Effector memory CD8-positive, alpha-beta T cell (primary cell): Measurements from ENCODE around the gene EDDM3A.
"Not testable (repeated sequence)": the region's sequence is repeated elsewhere in the genome, so short reads cannot be mapped to it uniquely, and the experiment has no call there.

Source experiments
- ATAC-seq: fragments of 150-1000 bp; cut with Tn5 transposase; replicated peaks from 2 replicates; pipeline ENCODE4 v1.10.0; 2021; ENCODE audit warnings: mild to moderate bottlenecking, moderate library complexity
- DNase-seq, 3 experiments: peaks; one replicate each; pipeline ENCODE4 v3.0.0; 2021
- H3K27ac Mint-ChIP-seq, 2 donors: one replicate each; pipeline ENCODE4 v1.8.0; 2022; ENCODE audit warnings: mild to moderate bottlenecking in 2 of 2, mixed read lengths in 2 of 2, moderate library complexity in 2 of 2
- H3K27me3 Mint-ChIP-seq, 2 donors: one replicate each; pipeline ENCODE4 v1.8.0; 2022; ENCODE audit warnings: mixed read lengths in 2 of 2
- H3K36me3 Mint-ChIP-seq: one replicate; pipeline ENCODE4 v1.8.0; 2022; ENCODE audit warnings: mild to moderate bottlenecking, moderate library complexity, mixed read lengths; ENCODE audit not compliant: insufficient read depth
- H3K4me1 Mint-ChIP-seq, 2 donors: one replicate each; pipeline ENCODE4 v1.8.0; 2022; ENCODE audit warnings: low read depth in 2 of 2, mixed read lengths in 2 of 2
- H3K4me3 Mint-ChIP-seq, 2 donors: one replicate each; pipeline ENCODE4 v1.8.0; 2022; ENCODE audit warnings: mild to moderate bottlenecking in 2 of 2, mixed read lengths in 2 of 2, moderate library complexity in 2 of 2
- H3K9me3 Mint-ChIP-seq, 2 donors: one replicate each; pipeline ENCODE4 v1.8.0; 2022; ENCODE audit warnings: mixed read lengths in 2 of 2
- total RNA-seq, 9 experiments: gene quantifications; one replicate each; lab custom pipeline; 2026; lab: John Stamatoyannopoulos, UW

Gene EDDM3A, protein sequence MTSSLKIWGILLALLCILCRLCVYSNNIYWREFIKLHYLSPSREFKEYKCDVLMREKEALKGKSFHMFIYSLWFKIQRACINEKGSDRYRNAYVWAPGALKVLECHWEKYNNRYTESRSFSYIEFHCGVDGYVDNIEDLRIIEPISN
- total RNA-seq: 0 reads per million in 9 experiments

DNA sequence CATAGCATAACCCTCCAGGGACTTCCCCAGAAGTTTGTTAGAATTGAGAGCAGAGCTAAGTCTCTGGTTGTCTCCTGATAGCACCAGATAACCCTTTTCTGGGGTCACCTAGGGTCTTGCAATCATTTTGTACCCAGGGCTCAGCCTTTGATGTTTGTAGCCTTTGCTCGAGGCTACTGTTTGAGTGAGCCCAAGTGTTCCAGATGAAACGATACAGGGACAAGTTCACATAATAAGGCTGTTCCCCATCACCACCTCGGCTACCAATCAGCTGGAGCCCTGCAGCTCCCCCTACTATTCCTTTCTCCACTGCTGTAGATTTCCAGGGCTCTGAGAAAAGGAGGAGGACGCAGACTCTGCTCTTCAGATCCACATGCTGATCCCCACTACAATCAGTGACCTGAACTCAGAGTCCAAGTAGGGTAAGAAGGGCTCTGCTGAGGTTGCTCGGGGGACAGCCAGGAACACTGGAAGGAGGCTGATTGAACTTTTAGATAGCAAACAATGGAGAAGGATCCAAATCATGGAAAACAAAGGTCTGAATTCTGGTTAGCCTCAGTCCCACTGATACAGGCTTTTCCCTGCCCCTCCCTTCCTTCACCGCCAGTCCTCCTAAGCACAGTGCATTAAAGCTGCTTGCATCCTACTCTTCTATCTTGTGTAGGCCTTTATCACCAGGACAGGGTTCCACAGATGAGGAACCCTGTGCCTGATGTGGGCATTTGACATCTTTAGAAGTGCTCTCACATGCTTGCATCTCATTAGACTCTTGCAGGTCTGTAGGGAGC is at the start of gene EDDM3A:
Gene EDDM3A (plus strand): TSS at position 317 of the 788 bp plus-strand sequence. CDS start 1,694 bp downstream, outside the sequence.
- H3K4me1 Mint-ChIP-seq: no peaks in the 10 kb centered on the region
- no peak within 1 kb of the TSS for H3K4me3 Mint-ChIP-seq
- H3K27me3 Mint-ChIP-seq: peaks cover 35 to 53% of the 10 kb centered on the region in 2 donors
- no peak within 1 kb of the TSS for H3K27ac Mint-ChIP-seq
- DNase-seq (no peak), ATAC-seq (no peak)
- H3K36me3 Mint-ChIP-seq: no peaks in the 10 kb centered on the region
- no peaks in the 10 kb centered on the region for H3K9me3 Mint-ChIP-seq

DNA sequence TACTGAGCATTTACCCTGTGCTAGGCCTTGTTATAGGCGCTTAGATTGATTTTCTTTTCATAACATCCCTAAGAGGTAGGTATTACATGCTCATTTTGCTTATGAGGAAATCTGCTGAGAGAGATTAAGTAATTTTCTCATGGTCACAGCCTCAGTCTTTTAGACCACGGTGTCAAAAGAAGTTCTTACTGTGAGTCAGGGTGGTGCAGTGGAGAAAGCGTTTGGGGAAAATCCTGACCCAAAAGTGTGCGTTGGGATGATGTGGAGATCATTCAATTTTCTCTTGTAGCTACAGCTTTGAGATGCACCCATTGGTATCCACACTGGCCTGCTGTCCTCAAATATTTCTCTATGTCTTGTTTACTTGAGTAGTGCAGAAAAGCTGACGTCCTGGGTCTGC is 48.9 kb upstream of the EDDM3A start:
- Mint-ChIP-seq H3K36me3 (no peaks in the 10 kb centered on the region), H3K4me3 (no peak overlapping the region), H3K9me3 (no peaks in the 10 kb centered on the region), H3K4me1 (peaks cover 0 to 3% of the 10 kb centered on the region in 2 donors), H3K27ac (no peak overlapping the region), H3K27me3 (no peaks in the 10 kb centered on the region)
- DNase-seq: no peak
- no peak for ATAC-seq

DNA sequence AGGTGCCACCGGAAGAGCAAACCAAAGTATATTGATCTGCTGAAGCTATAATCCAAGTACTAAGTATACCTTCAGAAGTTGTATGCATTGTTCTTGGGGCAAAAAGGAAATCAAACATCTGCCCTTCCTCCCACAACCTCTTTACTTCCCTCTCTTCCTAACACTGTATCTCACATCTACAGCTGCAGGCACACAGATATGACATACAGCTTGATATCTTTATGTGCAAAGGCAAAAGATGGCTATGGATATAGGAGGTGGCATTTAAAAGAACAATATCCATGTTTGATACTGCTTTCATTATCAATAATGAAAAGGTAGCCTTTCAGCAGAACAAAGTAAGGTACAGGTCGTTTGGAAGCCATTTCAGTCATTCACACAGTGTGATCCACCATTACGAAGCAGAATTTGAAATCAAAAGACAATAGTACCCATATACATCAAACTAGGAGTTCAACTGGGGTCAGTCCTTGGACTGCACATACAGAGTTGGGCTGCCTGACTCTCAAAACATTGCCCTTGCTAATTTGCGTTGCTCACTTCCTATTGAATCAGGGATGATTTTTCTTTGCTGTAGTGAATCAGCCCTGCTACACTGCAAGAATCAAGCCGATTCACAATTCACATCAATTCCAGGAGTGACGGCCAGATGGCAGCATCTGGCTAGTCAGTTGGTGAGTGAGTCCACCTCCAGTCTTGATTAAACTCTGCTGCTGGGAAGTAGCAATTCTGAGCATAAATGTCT is 48.2 kb upstream of the EDDM3A start:
- H3K4me3 Mint-ChIP-seq: no peak overlapping the region
- peak; percentile 50 to 69 (median 55) for DNase-seq
- no peaks in the 10 kb centered on the region for H3K9me3 Mint-ChIP-seq
- no peaks in the 10 kb centered on the region for H3K36me3 Mint-ChIP-seq
- ATAC-seq: peak; percentile 86
- H3K27ac Mint-ChIP-seq: no peak overlapping the region
- peaks cover 0 to 3% of the 10 kb centered on the region in 2 donors for H3K4me1 Mint-ChIP-seq
- no peaks in the 10 kb centered on the region for H3K27me3 Mint-ChIP-seq

DNA sequence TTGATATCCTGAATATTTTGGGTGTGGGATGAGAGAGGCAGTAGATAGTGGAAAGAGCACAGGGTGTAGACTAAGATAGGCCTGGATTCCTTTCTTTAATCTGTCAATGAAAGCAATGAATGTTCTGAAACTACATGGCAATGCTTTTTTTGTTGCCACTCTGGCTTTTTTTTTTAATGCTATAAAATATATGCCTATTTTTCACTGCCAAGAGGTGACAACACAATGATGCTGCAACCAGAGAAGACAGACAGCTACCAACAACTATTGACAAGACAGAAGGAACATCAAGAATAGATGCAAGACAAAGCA is 47.7 kb upstream of the EDDM3A start:
- no peaks in the 10 kb centered on the region for H3K9me3 Mint-ChIP-seq
- no peak for DNase-seq
- H3K27ac Mint-ChIP-seq: no peak overlapping the region
- peaks cover 0 to 3% of the 10 kb centered on the region in 2 donors for H3K4me1 Mint-ChIP-seq
- H3K36me3 Mint-ChIP-seq: no peaks in the 10 kb centered on the region
- no peak for ATAC-seq
- no peak overlapping the region for H3K4me3 Mint-ChIP-seq
- H3K27me3 Mint-ChIP-seq: no peaks in the 10 kb centered on the region

DNA sequence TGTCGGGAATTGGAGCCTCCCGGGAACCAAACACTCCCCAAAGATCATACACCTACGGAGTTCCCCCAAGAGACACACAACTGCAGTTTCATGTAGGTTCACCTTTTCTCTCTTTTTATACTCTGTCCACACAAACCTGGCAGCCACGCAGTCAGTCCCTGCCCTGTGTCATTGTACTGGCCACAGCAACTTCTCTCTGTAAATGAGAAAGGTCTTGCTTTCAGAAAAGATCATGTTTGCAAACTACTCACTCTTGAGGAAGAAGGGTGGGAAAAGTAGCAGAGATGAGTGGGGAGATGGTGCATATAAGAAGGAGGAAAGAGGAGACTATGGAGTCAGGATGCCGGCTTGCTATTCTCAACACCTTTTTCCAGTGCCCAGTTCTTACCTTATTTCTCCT is 46.8 kb upstream of the EDDM3A start:
- H3K36me3 Mint-ChIP-seq: no peaks in the 10 kb centered on the region
- no peaks in the 10 kb centered on the region for H3K9me3 Mint-ChIP-seq
- peaks cover 0 to 3% of the 10 kb centered on the region in 2 donors for H3K4me1 Mint-ChIP-seq
- H3K27ac Mint-ChIP-seq: no peak overlapping the region
- no peak overlapping the region for H3K4me3 Mint-ChIP-seq
- H3K27me3 Mint-ChIP-seq: no peaks in the 10 kb centered on the region
- no peak for ATAC-seq
- no peak for DNase-seq

DNA sequence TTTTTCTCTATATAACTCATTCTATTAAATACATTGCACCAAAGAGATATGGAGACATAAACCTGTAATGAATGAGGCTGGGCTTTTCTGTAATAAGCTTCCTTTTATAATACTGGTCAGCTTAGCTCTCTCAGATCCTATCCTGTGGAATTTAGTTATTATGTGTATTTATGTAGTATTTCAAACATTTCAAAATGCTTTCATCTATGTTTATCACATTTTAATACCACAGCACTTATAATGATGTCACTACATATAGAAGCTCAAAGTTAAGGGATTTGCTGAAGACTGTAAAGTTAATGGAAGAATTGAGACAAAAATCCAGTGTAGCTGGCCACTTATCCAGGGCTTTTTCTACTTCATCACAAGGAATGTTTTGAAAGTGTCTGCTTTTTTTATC is 45.8 kb upstream of the EDDM3A start:
- no peaks in the 10 kb centered on the region for H3K27me3 Mint-ChIP-seq
- no peaks in the 10 kb centered on the region for H3K36me3 Mint-ChIP-seq
- ATAC-seq (no peak), DNase-seq (no peak)
- H3K4me3 Mint-ChIP-seq: no peak overlapping the region
- H3K27ac Mint-ChIP-seq: no peak overlapping the region
- peaks cover 0 to 3% of the 10 kb centered on the region in 2 donors for H3K4me1 Mint-ChIP-seq
- H3K9me3 Mint-ChIP-seq: no peaks in the 10 kb centered on the region

DNA sequence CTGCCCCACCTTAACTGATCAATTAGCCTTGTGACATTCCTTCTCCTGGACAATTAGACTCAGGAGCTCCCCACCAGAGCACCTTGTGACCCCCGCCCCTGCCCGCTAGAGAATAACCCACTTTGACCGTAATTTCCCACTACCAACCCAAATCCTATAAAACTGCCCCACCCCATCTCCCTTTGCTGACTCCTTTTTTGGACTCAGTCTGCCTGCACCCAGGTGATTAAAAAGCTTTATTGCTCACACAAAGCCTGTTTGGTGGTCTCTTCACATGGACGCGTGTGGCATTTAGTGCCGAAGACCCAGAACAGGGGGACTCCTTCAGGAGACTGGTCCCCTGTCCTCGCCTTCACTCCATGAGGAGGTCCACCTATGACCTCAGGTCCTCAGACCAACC is 44.7 kb upstream of the EDDM3A start:
- DNase-seq, ATAC-seq, H3K27ac Mint-ChIP-seq, H3K4me3 Mint-ChIP-seq, H3K4me1 Mint-ChIP-seq, H3K27me3 Mint-ChIP-seq, H3K9me3 Mint-ChIP-seq, H3K36me3 Mint-ChIP-seq: not testable (repeated sequence)

DNA sequence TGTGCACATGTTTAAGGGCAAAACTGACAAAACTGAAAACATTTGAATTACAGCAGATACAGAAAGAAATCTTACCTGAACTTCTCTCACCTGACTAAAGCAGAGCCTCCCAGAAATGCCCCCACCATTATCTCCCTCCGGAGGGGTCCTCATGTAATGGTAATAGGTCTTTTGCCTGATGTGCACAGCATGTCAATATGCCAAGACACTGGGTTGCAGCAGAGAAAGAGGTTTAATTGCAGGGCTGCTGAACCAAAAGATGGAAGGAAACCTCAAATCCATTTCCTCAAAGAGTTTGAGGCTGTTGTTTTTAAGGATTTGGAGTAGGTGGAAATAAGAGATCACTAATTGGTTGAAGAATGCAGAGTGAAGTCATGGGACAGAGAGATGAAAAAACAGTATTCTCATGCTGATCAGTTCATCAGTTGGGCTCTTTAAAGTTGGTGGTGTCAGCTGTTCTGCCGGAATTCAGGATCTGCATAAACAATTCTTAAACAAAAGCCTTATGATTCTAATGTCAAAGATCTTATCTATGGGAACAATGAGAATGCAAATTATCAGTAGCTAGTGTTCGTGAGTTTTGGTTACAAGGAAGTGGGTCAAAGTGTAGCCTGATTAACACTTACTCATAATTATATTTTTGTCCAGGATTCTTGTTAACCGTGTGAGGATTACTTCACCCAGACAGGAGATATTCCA is 38.9 kb upstream of the EDDM3A start:
- Mint-ChIP-seq H3K4me3 (no peak overlapping the region), H3K27ac (no peak overlapping the region), H3K4me1 (no peaks in the 10 kb centered on the region), H3K27me3 (no peaks in the 10 kb centered on the region), H3K9me3 (no peaks in the 10 kb centered on the region), H3K36me3 (no peaks in the 10 kb centered on the region)
- no peak for DNase-seq
- no peak for ATAC-seq

DNA sequence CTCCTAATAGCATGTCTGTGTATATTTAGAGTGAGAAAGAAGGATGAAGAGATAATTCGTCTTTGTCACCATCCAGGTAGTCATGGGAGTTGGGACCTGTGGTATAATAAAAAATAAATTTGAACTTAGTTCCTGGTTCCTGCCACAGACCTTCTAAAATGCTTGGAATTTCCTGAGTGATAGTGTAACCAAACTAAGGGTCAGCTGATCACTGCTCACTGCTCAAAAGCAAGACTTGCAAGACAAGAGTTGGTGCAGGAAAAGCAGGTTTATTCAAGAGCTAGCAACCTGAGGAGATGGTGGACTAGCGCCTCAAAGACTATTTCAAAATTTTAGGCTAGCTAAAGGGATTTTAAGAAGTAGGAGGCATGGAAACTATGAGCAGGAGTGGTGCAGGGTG is 38.1 kb upstream of the EDDM3A start:
- Mint-ChIP-seq H3K4me3 (no peak overlapping the region), H3K27me3 (no peaks in the 10 kb centered on the region), H3K27ac (no peak overlapping the region), H3K9me3 (no peaks in the 10 kb centered on the region), H3K4me1 (no peaks in the 10 kb centered on the region), H3K36me3 (no peaks in the 10 kb centered on the region)
- ATAC-seq (no peak), DNase-seq (no peak)

DNA sequence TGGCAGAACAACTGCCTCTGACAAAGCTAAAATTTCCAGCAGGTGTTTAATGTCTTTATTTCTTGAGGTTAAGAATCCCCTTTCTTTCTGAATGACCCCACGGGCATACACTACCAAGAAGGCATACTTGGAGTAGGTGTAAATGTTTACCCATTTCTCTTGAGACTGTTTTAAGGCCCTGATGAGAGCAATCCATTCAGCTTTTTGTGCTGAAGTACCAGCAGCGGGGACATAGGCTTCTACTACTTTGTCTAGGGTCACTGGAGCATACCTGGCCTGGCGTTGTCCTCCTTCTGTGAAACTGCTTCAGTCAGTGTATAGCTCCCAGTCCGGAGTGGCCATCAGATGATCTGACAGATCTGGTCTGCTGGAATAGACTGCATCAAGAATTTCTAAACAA is 34.4 kb upstream of the EDDM3A start:
- H3K36me3 Mint-ChIP-seq: no peaks in the 10 kb centered on the region
- ATAC-seq: no peak
- H3K9me3 Mint-ChIP-seq: no peaks in the 10 kb centered on the region
- peaks cover 0 to 3% of the 10 kb centered on the region in 2 donors for H3K4me1 Mint-ChIP-seq
- no peak for DNase-seq
- H3K27ac Mint-ChIP-seq: no peak overlapping the region
- H3K4me3 Mint-ChIP-seq: no peak overlapping the region
- peaks cover 0 to 33% of the 10 kb centered on the region in 2 donors for H3K27me3 Mint-ChIP-seq

DNA sequence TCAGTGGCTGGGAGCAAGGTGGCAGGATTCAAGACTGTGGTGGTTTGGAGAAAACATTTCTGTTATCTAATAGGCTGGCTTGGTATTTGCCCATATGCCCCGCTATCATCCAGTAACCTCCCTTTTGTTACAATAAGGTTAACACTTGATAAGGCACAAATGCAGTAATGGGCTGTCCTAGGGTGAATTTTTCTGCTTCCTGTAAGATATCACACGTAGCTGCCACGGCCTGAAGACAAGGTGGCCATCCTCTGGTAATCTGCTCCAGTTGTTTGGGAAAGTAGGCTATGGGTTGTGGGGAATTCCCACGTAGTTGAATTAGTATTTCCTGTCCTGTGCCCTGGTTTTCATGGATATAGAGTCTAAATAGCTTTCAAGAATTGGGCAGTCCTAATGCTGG is 34.0 kb upstream of the EDDM3A start:
- DNase-seq (no peak), ATAC-seq (no peak)
- no peak overlapping the region for H3K4me3 Mint-ChIP-seq
- H3K4me1 Mint-ChIP-seq: peaks cover 0 to 3% of the 10 kb centered on the region in 2 donors
- no peaks in the 10 kb centered on the region for H3K9me3 Mint-ChIP-seq
- peaks cover 3 to 37% of the 10 kb centered on the region in 2 donors for H3K27me3 Mint-ChIP-seq
- no peaks in the 10 kb centered on the region for H3K36me3 Mint-ChIP-seq
- no peak overlapping the region for H3K27ac Mint-ChIP-seq

DNA sequence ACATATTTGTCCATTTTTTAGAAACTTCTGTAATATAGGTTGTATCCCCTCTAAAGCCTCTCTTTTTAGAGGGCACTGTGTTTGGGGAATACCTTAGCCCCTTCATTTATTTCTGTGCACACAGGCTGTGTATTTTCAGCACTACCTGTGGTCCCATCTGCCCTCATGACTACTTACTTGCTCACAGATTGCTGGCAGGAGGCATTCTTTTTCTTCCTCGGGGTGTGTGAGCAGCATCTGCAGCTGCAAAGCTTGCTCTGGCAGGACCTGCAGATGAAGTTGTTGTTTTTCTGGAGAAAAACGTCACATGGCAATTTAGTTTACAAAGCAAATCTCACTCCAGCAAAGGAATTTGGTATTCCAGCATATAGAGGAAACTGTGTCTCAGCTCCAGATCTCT is 32.8 kb upstream of the EDDM3A start:
- H3K27me3 Mint-ChIP-seq: peaks cover 15 to 49% of the 10 kb centered on the region in 2 donors
- no peak overlapping the region for H3K27ac Mint-ChIP-seq

DNA sequence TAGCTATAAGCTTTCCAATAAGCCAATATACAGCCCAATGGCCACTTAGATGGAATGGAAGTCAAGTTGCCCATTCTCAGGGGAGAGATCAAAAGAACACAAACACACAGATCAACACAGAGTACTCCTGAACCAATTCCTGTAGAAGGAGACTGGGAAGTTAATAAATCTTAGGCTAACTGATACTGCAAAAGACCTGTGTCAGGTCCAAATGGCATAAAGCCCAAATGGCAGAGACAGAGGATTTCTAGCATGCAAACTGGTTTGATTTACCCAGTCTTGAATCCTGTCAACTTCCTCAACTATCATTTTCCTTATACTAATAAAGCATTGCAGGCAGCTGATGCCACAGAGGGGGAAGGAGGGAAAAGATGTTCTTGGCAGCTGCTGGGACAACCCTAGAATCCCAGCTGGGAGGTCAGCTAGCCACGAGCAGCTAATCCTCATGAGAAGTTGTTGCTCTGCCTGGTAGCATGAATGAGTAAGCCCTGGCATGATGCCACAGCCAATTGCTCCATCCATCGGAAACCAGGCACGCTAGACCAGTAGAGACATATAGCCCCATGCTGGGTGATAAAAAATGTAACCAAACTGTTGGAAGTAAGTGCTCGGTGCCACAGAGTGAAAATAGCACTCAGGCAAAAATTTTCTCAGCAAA is 31.0 kb upstream of the EDDM3A start:
- H3K36me3 Mint-ChIP-seq: no peaks in the 10 kb centered on the region
- peaks cover 0 to 3% of the 10 kb centered on the region in 2 donors for H3K4me1 Mint-ChIP-seq
- H3K4me3 Mint-ChIP-seq: no peak overlapping the region
- ATAC-seq (no peak), DNase-seq (no peak)
- peaks cover 27 to 61% of the 10 kb centered on the region in 2 donors for H3K27me3 Mint-ChIP-seq
- no peak overlapping the region for H3K27ac Mint-ChIP-seq
- no peaks in the 10 kb centered on the region for H3K9me3 Mint-ChIP-seq

More for the DNA sequence above, 32.8 kb upstream of the EDDM3A start:
- H3K4me1 Mint-ChIP-seq: peaks cover 0 to 3% of the 10 kb centered on the region in 2 donors
- ATAC-seq (no peak), DNase-seq (no peak)
- H3K36me3 Mint-ChIP-seq: no peaks in the 10 kb centered on the region
- H3K9me3 Mint-ChIP-seq: no peaks in the 10 kb centered on the region
- no peak overlapping the region for H3K4me3 Mint-ChIP-seq
